SK-N-SH (cell line): ENCODE data around the gene PUS1. TPM values are rescaled to one million over a fixed set of nuclear protein-coding genes. Genes with fewer than 3 reads are reported as not detected.

Experiments used
- CTCF ChIA-PET: fragments of 300-600, 350-600 bp; formaldehyde crosslinking; extraction: SDS; loops from one replicate; lab custom pipeline; 2021; lab: Yijun Ruan, JAX
- POLR2A ChIA-PET: fragments of 350-600 bp; sonication (Branson Sonifier 250); formaldehyde crosslinking; extraction: SDS; loops from one replicate; lab custom pipeline; 2020; ENCODE audit warnings: antibody characterized with exemption, inconsistent platforms; lab: Yijun Ruan, JAX
- DNase-seq: peaks from one replicate; pipeline ENCODE4 v3.0.0; 2012
- H2AFZ ChIP-seq: fragments of 200-600 bp; sonication (generic); 2 replicates; pipeline ENCODE4 v1.8.1; 2016; ENCODE audit warnings: antibody characterized with exemption, mild to moderate bottlenecking, low read depth
- H3F3A ChIP-seq: fragments of 200-600 bp; sonication (generic); replicated peaks from 2 replicates; pipeline ENCODE3; 2016; ENCODE audit warnings: antibody characterized with exemption, mild to moderate bottlenecking; ENCODE audit not compliant: insufficient read depth
- H3K27ac ChIP-seq, 2 experiments: fragments of 200-500 bp in 1 of 2; fragments of 200-600 bp in 1 of 2; sonication (Bioruptor generic) in 1 of 2; sonication (generic), shearing (Covaris generic) in 1 of 2; 2 replicates each; pipeline versions ENCODE4 v1.5.1 to v1.6.1; 2014 to 2016; ENCODE audit warnings: low read depth in 2 of 2, inconsistent platforms in 1 of 2, low read length in 1 of 2, mild to moderate bottlenecking in 1 of 2, mixed read lengths in 1 of 2
- H3K27me3 ChIP-seq: fragments of 200-600 bp; sonication (generic), shearing (Covaris generic); 2 replicates; pipeline ENCODE4 v1.6.1; 2016; ENCODE audit warnings: mixed run types; ENCODE audit not compliant: insufficient read depth
- H3K36me3 ChIP-seq, 2 experiments: fragments of 200-500 bp in 1 of 2; fragments of 200-600 bp in 1 of 2; sonication (Bioruptor generic) in 1 of 2; sonication (generic) in 1 of 2; replicated peaks in 1 of 2; 2 replicates each; pipeline versions ENCODE3 to v1.5.1; 2014 to 2016; ENCODE audit warnings: low read length in 1 of 2, mild to moderate bottlenecking in 1 of 2; ENCODE audit not compliant: insufficient read depth in 2 of 2, control insufficient read depth in 1 of 2
- H3K4me1 ChIP-seq, 2 experiments: fragments of 200-500 bp in 1 of 2; fragments of 200-600 bp in 1 of 2; sonication (Bioruptor generic) in 1 of 2; sonication (generic), shearing (Covaris generic) in 1 of 2; 2 replicates each; pipeline versions ENCODE4 v1.5.1 to v1.6.1; 2014 to 2016; ENCODE audit warnings: low read depth in 1 of 2, low read length in 1 of 2, mixed run types in 1 of 2; ENCODE audit not compliant: insufficient read depth in 2 of 2, control insufficient read depth in 1 of 2
- H3K4me2 ChIP-seq: fragments of 200-600 bp; sonication (generic), shearing (Covaris generic); 2 replicates; pipeline ENCODE4 v1.6.1; 2017; ENCODE audit warnings: mixed run types
- H3K4me3 ChIP-seq, 2 experiments: fragments of 200-500 bp in 1 of 2; fragments of 200-600 bp in 1 of 2; sonication (Bioruptor generic) in 1 of 2; sonication (generic), shearing (Covaris generic) in 1 of 2; 2 replicates each; pipeline versions ENCODE4 v1.5.1 to v1.8.1; 2014 to 2016; ENCODE audit warnings: low read depth in 2 of 2, inconsistent platforms in 1 of 2, low read length in 1 of 2, mild to moderate bottlenecking in 1 of 2, mixed read lengths in 1 of 2, moderate library complexity in 1 of 2
- H3K79me2 ChIP-seq: fragments of 200-600 bp; sonication (generic); 2 replicates; pipeline ENCODE4 v1.8.1; 2017; ENCODE audit warnings: mild to moderate bottlenecking; ENCODE audit not compliant: insufficient read depth
- H3K9ac ChIP-seq: fragments of 200-600 bp; sonication (generic); 2 replicates; pipeline ENCODE4 v1.6.1; 2017; ENCODE audit warnings: mixed run types
- H3K9me2 ChIP-seq: fragments of 200-600 bp; sonication (generic); 2 replicates; pipeline ENCODE4 v1.6.1; 2017; ENCODE audit warnings: mixed run types
- H3K9me3 ChIP-seq: fragments of 200-600 bp; sonication (generic); 2 replicates; pipeline ENCODE4 v1.6.1; 2017; ENCODE audit warnings: mixed run types, mild to moderate bottlenecking, moderate library complexity
- H4K20me1 ChIP-seq: fragments of 200-600 bp; sonication (generic); 2 replicates; pipeline ENCODE4 v1.6.1; 2017; ENCODE audit warnings: mild to moderate bottlenecking, mixed run types; ENCODE audit not compliant: insufficient read depth
- CTCF ChIP-seq: fragments of 200-600 bp; sonication (generic); IDR thresholded peaks from 2 replicates; pipeline ENCODE4 v1.6.1; 2017; ENCODE audit warnings: antibody characterized with exemption, mild to moderate bottlenecking, moderate library complexity
- EP300 ChIP-seq, 2 experiments: IDR thresholded peaks; 2 replicates each; pipeline versions ENCODE4 v1.4.0 to v1.6.1; 2012; ENCODE audit warnings: borderline replicate concordance in 1 of 2, low read depth in 1 of 2, low read length in 1 of 2
- FOSL2 ChIP-seq: IDR thresholded peaks from 2 replicates; pipeline ENCODE4 v1.4.0; 2012; ENCODE audit warnings: low read depth, mild to moderate bottlenecking, moderate library complexity, borderline replicate concordance
- FOXM1 ChIP-seq: IDR thresholded peaks from 2 replicates; pipeline ENCODE4 v1.4.0; 2012; ENCODE audit warnings: low read depth, mild to moderate bottlenecking
- GABPA ChIP-seq: IDR thresholded peaks from 2 replicates; pipeline ENCODE4 v1.4.0; 2012; ENCODE audit warnings: low read depth, mild to moderate bottlenecking
- IRF3 ChIP-seq: fragments of 150-350 bp; IDR thresholded peaks from 2 replicates; pipeline ENCODE4 v1.6.1; 2016; ENCODE audit warnings: mild to moderate bottlenecking, low read depth, low read length
- JUND ChIP-seq: IDR thresholded peaks from 2 replicates; pipeline ENCODE4 v1.4.0; 2012
- MXI1 ChIP-seq: IDR thresholded peaks from 2 replicates; pipeline ENCODE4 v1.6.1; 2012; ENCODE audit warnings: mild to moderate bottlenecking, low read depth, low read length, improper control_type of control experiment
- RCOR1 ChIP-seq: fragments of 150-350 bp; IDR thresholded peaks from 2 replicates; pipeline ENCODE4 v1.6.1; 2017; ENCODE audit warnings: antibody characterized with exemption, low read length
- RXRA ChIP-seq: IDR thresholded peaks from 2 replicates; pipeline ENCODE4 v1.4.0; 2012; ENCODE audit warnings: low read depth, mild to moderate bottlenecking, borderline replicate concordance
- TAF1 ChIP-seq: IDR thresholded peaks from 2 replicates; pipeline ENCODE4 v1.6.1; 2012; ENCODE audit warnings: low read depth, mild to moderate bottlenecking, low read length, moderate library complexity, borderline replicate concordance
- ZBTB33 ChIP-seq: IDR thresholded peaks from 2 replicates; pipeline ENCODE4 v1.4.0; 2012; ENCODE audit warnings: low read depth, borderline replicate concordance
- WGBS: methylation state at CpG from one replicate; pipeline ENCODE4 v1.1.6; 2017; ENCODE audit warnings: low lambda C conversion rate; 5-methylcytosine and 5-hydroxymethylcytosine counted together
- polyA plus RNA-seq, 3 experiments: library from polyadenylated mRNA; depleted of rRNA; stranded (reverse); fragments of >200 nt; gene quantifications; 2 replicates each; pipeline ENCODE4 v1.2.3, GENCODE V29; 2012

PUS1 gene
- polyA plus RNA-seq, 1 of the 3 experiments (the other 2 are of a cell fraction): 53.1 TPM

- no peak for TF ChIP-seq FOXM1
- no peak for TF ChIP-seq EP300 (IDR thresholded peaks at IDR 0.05; ENCODE audit: borderline replicate concordance in 1 of 2, low read depth in 1 of 2, low read length in 1 of 2)
- no peak for TF ChIP-seq MXI1
- Histone ChIP-seq H3K36me3 (peaks cover 0 to 27% of the 10 kb centered on the region in 2 experiments), H3K79me2 (peaks cover 7% of the 10 kb centered on the region; the same call in 1 of the 2 replicates), H3K4me1 (peaks cover 9 to 24% of the 10 kb centered on the region in 2 experiments; a peak in 2 of 4 replicates), H4K20me1 (peaks cover 26% of the 10 kb centered on the region; the same call in 1 of the 2 replicates), H3K9me2 (no peaks in the 10 kb centered on the region), H3K4me3 (no peak overlapping the region), H3K4me2 (no peak overlapping the region), H3K9ac (no peak overlapping the region), H3K27me3 (no peaks in the 10 kb centered on the region), H3K9me3 (no peaks in the 10 kb centered on the region), H2AFZ (no peak overlapping the region), H3K27ac (no peak overlapping the region), H3F3A (no peaks in the 10 kb centered on the region)
- POLR2A ChIA-PET: no interaction called here
- 98% methylated on average over 33 of the region's 96 CpGs for WGBS
- no peak for DNase-seq
- CTCF ChIA-PET: no interaction called here
Observed at GRCh38 chr12:131908092-131909080, 20.7 kb upstream of the PUS1 start.

GRCh38 chr12:131909081-131909751, 19.9 kb upstream of the PUS1 start:
- DNase-seq: no peak
- Histone ChIP-seq H3K27me3 (no peaks in the 10 kb centered on the region), H3K9ac (no peak overlapping the region), H4K20me1 (peaks cover 18% of the 10 kb centered on the region; the same call in 1 of the 2 replicates), H3K27ac (no peak overlapping the region), H3K9me2 (no peaks in the 10 kb centered on the region), H3K9me3 (no peaks in the 10 kb centered on the region), H3K79me2 (0 out of 2 replicates have a peak, but pooled peaks cover 4% of the 10 kb centered on the region), H3K4me1 (peaks cover 9 to 27% of the 10 kb centered on the region in 2 experiments; a peak in 2 of 4 replicates), H2AFZ (no peak overlapping the region), H3K4me2 (no peak overlapping the region), H3K36me3 (peaks cover 0 to 32% of the 10 kb centered on the region in 2 experiments), H3F3A (no peaks in the 10 kb centered on the region), H3K4me3 (no peak overlapping the region)
- ChIA-PET POLR2A (no interaction called here), CTCF (no interaction called here)
- TF ChIP-seq RCOR1: no peak
- 92% methylated on average over 7 of the region's 61 CpGs for WGBS

- Histone ChIP-seq H2AFZ (no peak overlapping the region), H4K20me1 (peaks cover 13% of the 10 kb centered on the region; the same call in 1 of the 2 replicates), H3K36me3 (peaks cover 4 to 37% of the 10 kb centered on the region in 2 experiments), H3K9me3 (no peaks in the 10 kb centered on the region), H3K9me2 (no peaks in the 10 kb centered on the region), H3K79me2 (0 out of 2 replicates have a peak, but pooled peaks cover 4% of the 10 kb centered on the region), H3K27me3 (no peaks in the 10 kb centered on the region), H3K4me3 (no peak overlapping the region), H3K9ac (no peak overlapping the region), H3F3A (no peaks in the 10 kb centered on the region), H3K4me2 (no peak overlapping the region), H3K27ac (no peak overlapping the region), H3K4me1 (peaks cover 9 to 27% of the 10 kb centered on the region in 2 experiments; a peak in 2 of 4 replicates)
- ChIA-PET POLR2A (no interaction called here), CTCF (no interaction called here)
- WGBS: 98% methylated on average over 19 of the region's 26 CpGs
- DNase-seq: no peak
- TF ChIP-seq ZBTB33: no peak
- no peak for TF ChIP-seq RCOR1
- TF ChIP-seq IRF3: no peak
- TF ChIP-seq MXI1: no peak
- no peak for TF ChIP-seq CTCF
- TF ChIP-seq FOXM1: no peak
- TF ChIP-seq TAF1: no peak
- no peak for TF ChIP-seq GABPA
- TF ChIP-seq FOSL2: no peak
- no peak for TF ChIP-seq JUND
- no peak for TF ChIP-seq RXRA
Observed at GRCh38 chr12:131909752-131910219, 19.3 kb upstream of the PUS1 start.
